Ishikawa (cell line): ENCODE measurements around the gene MTHFS.

ENCODE experiments used
- CEBPB ChIP-seq: IDR thresholded peaks from 2 replicates; pipeline ENCODE4 v1.6.1; 2012
- CREB1 ChIP-seq: IDR thresholded peaks from 2 replicates; pipeline ENCODE4 v1.6.1; 2012; ENCODE audit warnings: low read depth
- EGR1 ChIP-seq: IDR thresholded peaks from 2 replicates; pipeline ENCODE4 v1.6.1; 2012
- EP300 ChIP-seq: IDR thresholded peaks from 2 replicates; pipeline ENCODE4 v1.6.1; 2012; ENCODE audit warnings: borderline replicate concordance
- FOXM1 ChIP-seq: IDR thresholded peaks from 2 replicates; pipeline ENCODE4 v1.6.1; 2012; ENCODE audit warnings: low read depth, borderline replicate concordance
- NFIC ChIP-seq: IDR thresholded peaks from 2 replicates; pipeline ENCODE4 v1.6.1; 2012
- RAD21 ChIP-seq: IDR thresholded peaks from 2 replicates; pipeline ENCODE4 v1.6.1; 2012; ENCODE audit warnings: low read depth
- REST ChIP-seq: IDR thresholded peaks from 2 replicates; pipeline ENCODE4 v1.6.1; 2012; ENCODE audit warnings: low read depth, mild to moderate bottlenecking
- TAF1 ChIP-seq: IDR thresholded peaks from 2 replicates; pipeline ENCODE4 v1.6.1; 2012; ENCODE audit warnings: low read depth, mild to moderate bottlenecking
- TCF12 ChIP-seq: IDR thresholded peaks from 2 replicates; pipeline ENCODE4 v1.6.1; 2012; ENCODE audit warnings: low read depth
- TEAD4 ChIP-seq: IDR thresholded peaks from 2 replicates; pipeline ENCODE4 v1.6.1; 2012
- YY1 ChIP-seq: IDR thresholded peaks from 2 replicates; pipeline ENCODE4 v1.6.1; 2012; ENCODE audit warnings: low read depth
- ZBTB7A ChIP-seq: IDR thresholded peaks from 2 replicates; pipeline ENCODE4 v1.6.1; 2012; ENCODE audit warnings: low read depth
- TF ChIP-seq, protein P1 (sequence below): IDR thresholded peaks from 2 replicates; pipeline ENCODE4 v1.6.1; 2012
- TF ChIP-seq, protein P2 (sequence below): IDR thresholded peaks from 2 replicates; pipeline ENCODE4 v1.6.1; 2012

Gene MTHFS

GRCh38 chr15:79896634-79897379, at the start of gene MTHFS:
Gene MTHFS (minus strand): TSS chr15:79897014. CDS start chr15:79896988, 26 bp downstream.
- TF ChIP-seq EGR1: no peak; the same call in 1 of the 2 replicates
- TF ChIP-seq RAD21: peak; percentile 14; the same call in 1 of the 2 replicates
- peak; percentile 80; the same call in 1 of the 2 replicates for TF ChIP-seq ZBTB7A
- peak; percentile 39; the same call in 1 of the 2 replicates for TF ChIP-seq TEAD4
- no peak for TF ChIP-seq CEBPB
- TF ChIP-seq, protein P1, sequence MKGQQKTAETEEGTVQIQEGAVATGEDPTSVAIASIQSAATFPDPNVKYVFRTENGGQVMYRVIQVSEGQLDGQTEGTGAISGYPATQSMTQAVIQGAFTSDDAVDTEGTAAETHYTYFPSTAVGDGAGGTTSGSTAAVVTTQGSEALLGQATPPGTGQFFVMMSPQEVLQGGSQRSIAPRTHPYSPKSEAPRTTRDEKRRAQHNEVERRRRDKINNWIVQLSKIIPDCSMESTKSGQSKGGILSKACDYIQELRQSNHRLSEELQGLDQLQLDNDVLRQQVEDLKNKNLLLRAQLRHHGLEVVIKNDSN: no peak
- no peak for TF ChIP-seq REST
- TF ChIP-seq NFIC: no peak; the same call in 1 of the 2 replicates
- TF ChIP-seq, protein P2, sequence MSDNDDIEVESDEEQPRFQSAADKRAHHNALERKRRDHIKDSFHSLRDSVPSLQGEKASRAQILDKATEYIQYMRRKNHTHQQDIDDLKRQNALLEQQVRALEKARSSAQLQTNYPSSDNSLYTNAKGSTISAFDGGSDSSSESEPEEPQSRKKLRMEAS: peak; percentile 61
- no peak for TF ChIP-seq CREB1
- no peak for TF ChIP-seq FOXM1
- TF ChIP-seq YY1: peak; percentile 81
- TF ChIP-seq TCF12: peak; percentile 62; the same call in 1 of the 2 replicates
- no peak; the same call in 1 of the 2 replicates for TF ChIP-seq EP300
- TF ChIP-seq TAF1: peak; percentile 86

- TF ChIP-seq REST (no peak), YY1 (no peak), CEBPB (no peak), EP300 (no peak), RAD21 (no peak), NFIC (no peak), ZBTB7A (no peak), TAF1 (no peak)
- TF ChIP-seq, protein P2: no peak
- TF ChIP-seq, protein P1: no peak
Observed at GRCh38 chr15:79944622-79945021, 47.8 kb upstream of the MTHFS start.

- no peak for TF ChIP-seq CEBPB
- no peak for TF ChIP-seq EP300
- TF ChIP-seq CREB1: no peak
- TF ChIP-seq FOXM1: no peak
- no peak for TF ChIP-seq EGR1
Observed at GRCh38 chr15:79943820-79944219, 47.0 kb upstream of the MTHFS start.

DNA sequence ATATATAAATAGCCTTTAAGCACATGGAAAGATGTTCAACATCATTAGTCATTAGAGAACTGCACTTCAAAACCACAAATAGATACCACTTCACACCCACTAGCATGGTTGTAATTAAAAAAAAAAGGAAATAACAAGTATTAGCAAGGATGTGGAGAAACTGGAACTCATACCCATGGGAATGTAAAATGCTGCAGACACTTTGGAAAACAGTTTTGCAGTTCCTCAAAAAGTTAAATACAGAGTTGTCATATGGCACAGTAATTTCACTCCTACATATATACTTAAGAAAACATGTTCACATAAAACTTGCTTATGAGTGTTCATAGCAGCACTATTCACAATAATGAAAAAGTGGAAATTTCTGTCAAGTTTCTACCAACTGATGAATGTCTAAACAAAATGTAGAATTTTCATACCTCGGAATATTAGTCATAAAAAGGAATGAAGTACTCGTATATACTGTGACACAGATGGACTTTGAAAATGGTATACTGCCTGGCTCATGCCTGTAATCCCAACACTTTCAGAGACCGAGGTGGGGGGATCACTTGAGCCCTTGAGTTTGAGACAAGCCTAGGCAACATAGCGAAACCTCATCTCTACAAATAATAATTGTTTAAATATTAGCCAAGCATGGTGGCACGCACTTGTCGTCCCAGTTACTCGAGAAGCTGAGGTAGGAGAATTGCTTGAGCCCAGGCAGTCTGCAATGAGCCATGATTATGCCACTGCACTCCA, 46.1 kb upstream of the MTHFS start:
- no peak for TF ChIP-seq FOXM1
- TF ChIP-seq EGR1: no peak
- TF ChIP-seq TCF12: no peak
- no peak for TF ChIP-seq REST
- no peak for TF ChIP-seq CEBPB
- TF ChIP-seq ZBTB7A: no peak
- no peak for TF ChIP-seq TEAD4
- TF ChIP-seq, protein P2: no peak
- TF ChIP-seq YY1: no peak
